ENCODE measurements around the gene CCDC106.

DNA sequence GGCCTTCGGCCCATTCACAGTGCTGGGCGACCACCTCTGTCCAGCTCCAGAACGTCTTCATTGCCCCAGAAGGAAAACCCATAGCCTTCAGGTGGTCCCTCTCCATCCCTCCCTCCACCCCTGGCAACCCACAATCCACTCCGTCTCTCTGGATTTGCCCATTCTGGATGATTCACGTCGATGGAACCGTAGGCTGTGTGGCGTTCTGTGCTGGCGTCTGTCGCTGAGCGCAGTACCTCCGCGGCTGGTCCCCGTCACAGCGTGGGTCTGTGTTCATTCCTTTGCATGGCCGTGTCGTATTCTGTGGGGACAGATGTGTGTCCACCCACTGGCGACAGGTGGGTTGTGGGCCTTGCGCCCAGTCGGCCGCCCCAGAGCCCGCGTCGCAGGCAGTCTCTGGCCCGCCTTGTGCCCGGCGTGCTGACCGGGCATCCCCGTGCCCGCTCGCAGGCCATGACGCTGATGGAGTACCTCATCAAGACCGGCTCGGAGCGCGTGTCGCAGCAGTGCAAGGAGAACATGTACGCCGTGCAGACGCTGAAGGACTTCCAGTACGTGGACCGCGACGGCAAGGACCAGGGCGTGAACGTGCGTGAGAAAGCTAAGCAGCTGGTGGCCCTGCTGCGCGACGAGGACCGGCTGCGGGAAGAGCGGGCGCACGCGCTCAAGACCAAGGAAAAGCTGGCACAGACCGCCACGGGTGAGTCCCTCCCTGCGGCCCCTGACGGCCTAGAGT lies 37.1 kb downstream of the CCDC106 start:
- TF ChIP-seq CTCF (IDR thresholded peaks at IDR 0.05), result no peak
- no peak for TF ChIP-seq POLR2A (IDR thresholded peaks at IDR 0.05)

Measured in adrenal gland (tissue), 5 donors.